CD4-positive, alpha-beta T cell treated with Interleukin-12 subunit alpha and Interleukin-12 subunit beta, for 1 hour (primary cell): ENCODE measurements around the gene CIT.
A peak's percentile ranks its signal among the peaks of the same experiment; 100 is the strongest.
"Not testable (repeated sequence)": the region's sequence is repeated elsewhere in the genome, so short reads cannot be mapped to it uniquely, and the experiment has no call there.

Experiments
- DNase-seq: peaks from one replicate; pipeline ENCODE4 v3.0.0-alpha.2; 2020

The CIT gene, protein sequence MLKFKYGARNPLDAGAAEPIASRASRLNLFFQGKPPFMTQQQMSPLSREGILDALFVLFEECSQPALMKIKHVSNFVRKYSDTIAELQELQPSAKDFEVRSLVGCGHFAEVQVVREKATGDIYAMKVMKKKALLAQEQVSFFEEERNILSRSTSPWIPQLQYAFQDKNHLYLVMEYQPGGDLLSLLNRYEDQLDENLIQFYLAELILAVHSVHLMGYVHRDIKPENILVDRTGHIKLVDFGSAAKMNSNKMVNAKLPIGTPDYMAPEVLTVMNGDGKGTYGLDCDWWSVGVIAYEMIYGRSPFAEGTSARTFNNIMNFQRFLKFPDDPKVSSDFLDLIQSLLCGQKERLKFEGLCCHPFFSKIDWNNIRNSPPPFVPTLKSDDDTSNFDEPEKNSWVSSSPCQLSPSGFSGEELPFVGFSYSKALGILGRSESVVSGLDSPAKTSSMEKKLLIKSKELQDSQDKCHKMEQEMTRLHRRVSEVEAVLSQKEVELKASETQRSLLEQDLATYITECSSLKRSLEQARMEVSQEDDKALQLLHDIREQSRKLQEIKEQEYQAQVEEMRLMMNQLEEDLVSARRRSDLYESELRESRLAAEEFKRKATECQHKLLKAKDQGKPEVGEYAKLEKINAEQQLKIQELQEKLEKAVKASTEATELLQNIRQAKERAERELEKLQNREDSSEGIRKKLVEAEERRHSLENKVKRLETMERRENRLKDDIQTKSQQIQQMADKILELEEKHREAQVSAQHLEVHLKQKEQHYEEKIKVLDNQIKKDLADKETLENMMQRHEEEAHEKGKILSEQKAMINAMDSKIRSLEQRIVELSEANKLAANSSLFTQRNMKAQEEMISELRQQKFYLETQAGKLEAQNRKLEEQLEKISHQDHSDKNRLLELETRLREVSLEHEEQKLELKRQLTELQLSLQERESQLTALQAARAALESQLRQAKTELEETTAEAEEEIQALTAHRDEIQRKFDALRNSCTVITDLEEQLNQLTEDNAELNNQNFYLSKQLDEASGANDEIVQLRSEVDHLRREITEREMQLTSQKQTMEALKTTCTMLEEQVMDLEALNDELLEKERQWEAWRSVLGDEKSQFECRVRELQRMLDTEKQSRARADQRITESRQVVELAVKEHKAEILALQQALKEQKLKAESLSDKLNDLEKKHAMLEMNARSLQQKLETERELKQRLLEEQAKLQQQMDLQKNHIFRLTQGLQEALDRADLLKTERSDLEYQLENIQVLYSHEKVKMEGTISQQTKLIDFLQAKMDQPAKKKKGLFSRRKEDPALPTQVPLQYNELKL (N-terminal part only)

DNA sequence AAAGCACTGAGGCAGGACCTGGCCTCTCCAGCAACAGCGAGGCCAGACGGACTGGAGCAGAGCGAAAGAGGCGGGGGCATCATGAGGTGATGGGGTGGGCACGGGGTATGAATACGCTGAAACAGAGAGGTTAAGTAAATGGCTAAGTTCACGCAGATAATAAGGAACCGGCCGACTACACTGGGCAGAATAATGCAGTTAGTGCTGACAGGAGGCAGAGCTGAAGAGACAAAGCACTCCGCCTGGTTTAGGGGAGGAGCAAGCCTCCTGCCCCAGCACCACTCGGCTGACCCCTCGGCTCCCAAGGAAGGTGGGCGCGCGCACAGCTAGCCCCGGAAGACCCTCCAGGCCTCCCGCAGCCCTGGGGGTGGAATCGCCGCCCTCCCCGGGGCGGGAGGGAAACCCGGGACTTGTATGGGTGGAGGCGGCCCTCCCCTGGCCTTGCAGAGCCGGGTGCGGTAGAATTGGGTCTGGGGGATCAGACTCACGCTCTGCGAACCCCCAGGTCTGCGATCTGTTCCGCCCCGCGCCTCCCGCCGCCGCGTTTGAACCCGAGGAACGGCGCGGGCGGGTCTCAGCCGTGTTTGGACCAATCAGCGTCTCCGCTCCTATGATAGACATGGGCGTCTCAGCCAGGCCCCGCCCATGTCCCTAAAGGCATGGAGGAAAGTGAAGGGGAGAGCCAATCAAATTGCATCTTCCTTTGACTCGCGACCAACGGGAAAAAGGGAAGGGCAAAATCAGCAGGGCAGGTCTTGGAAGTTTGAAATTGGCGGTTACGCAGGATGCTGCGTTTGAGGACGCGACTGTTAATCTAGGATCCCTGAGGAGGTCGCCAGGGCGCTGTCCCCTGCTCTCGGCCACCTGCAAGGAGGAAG lies at the start of gene CIT:
CIT (minus strand) TSS at position 560 of the 878 bp plus-strand sequence. CDS start 1,152 bp downstream, outside the sequence.
- peak; percentile 90 for DNase-seq

DNA sequence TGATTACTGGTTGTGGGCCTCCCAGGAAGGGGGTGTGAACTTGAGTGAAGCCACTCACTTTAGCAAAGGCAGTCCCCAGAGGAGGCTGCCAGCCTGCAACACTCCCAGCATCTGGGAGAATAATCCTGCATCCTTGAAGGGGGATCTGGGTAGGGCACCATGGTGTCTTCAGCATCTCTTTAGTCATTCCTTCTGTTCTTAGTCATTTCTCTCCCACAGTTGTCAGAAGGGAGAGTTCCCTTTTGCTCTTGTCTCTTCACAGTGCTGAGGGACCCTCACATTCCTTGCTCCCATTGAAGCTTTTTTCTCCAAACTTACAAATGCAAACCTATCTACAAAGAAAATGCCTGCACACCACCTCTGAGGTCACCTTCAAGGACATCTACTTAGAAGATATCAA lies 48.1 kb upstream of the CIT start:
- no peak for DNase-seq

DNA sequence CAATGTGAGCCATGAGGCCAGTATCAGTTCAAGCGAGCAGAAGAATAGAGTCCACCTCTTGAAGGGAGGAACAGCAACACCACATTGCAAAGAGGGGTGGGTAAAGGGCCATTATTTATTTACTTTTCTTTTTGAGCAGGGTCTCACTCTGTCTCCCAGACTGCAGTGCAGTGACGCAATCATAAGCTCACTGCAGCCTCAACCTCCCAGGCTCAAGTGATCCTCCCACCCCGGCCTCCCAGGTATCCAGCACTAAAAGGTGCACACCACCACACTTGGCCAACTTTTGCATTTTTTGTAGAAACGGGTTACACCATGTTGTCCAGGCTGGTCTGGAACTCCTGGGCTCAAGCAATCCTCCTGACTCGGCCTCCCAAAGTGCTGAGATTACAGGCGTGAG lies 42.9 kb upstream of the CIT start:
- DNase-seq = no peak

DNA sequence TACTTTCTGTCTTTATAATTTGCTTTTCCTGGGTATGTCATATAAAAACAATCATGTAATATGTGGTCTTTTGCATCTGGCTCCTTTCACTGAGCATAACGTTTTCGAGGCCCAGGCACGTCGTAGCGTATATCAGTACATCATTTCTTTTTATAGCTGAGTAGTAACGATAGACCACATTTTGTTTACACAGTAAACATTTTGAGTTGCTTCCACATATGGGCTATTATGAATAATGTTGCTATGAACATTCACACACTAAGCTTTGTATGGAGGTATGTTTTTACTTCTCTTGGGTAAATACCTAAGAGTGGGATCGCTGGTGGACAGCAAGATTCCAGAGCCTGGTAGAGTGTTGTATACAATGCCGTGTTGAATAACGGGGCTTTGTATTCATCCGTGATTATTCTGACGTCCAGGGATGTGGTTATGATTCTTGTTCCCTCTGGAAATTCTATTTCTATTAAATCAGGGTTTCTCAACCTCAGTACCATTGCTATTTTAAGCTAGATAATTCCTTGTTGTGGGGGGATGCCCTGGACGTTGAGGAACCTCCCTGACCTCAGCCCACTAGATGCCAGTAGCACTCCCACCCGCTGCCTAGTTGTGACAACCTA lies 38.9 kb upstream of the CIT start:
- no peak for DNase-seq

- DNase-seq = no peak
These were observed 37.5 kb upstream of the CIT start for GRCh38 chr12:119914666-119915065.

GRCh38 chr12:119913536-119914330 lies 36.6 kb upstream of the CIT start:
- DNase-seq = no peak

- no peak for DNase-seq
These were observed 34.1 kb upstream of the CIT start for GRCh38 chr12:119911182-119911581.

GRCh38 chr12:119910586-119910985 lies 33.5 kb upstream of the CIT start:
- DNase-seq = no peak

DNA sequence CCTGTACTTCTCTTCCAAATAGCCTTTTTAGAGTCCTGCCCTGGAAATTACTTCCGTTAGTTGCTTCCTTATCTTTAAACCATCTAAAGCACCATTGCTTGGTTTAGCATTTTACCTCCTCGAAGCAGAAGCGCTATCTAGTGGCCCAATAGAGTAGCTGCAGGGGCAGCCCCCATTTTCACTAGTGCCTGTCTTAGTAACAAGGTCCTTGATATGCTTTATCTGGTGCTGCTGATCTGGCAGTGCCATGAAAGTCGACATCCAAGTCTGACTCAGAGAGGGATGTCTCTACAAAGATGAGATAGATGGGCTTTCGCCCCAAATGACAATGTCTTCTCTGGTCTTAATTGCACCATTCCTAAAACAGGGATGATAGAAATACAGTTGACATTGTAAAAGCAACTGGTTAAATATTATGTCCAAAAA lies 25.0 kb upstream of the CIT start:
- DNase-seq = peak; percentile 71

- DNase-seq = no peak
These were observed 24.6 kb upstream of the CIT start for GRCh38 chr12:119901670-119902069.

DNA sequence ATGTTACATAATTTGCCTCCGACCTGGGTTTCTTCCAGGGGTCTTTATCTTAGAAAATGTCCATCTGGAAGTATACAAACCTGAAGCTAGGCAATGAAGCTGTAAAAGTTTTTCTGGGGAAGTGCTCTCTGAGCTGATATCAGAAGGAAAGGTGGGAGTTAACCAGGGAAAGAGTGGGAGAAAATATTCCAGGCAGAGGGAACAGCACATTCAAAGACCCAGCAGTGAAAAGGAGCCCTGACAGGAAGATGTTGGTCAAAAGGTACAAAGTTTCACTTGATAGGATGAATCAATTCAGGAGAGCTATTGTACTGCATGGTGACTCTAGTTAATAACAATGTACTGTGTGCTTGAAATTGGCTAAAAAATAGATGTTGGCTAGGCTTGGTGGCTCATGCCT lies 17.8 kb upstream of the CIT start:
- DNase-seq = no peak

- not testable (repeated sequence) for DNase-seq
These were observed 15.5 kb upstream of the CIT start for GRCh38 chr12:119892611-119893010.

DNA sequence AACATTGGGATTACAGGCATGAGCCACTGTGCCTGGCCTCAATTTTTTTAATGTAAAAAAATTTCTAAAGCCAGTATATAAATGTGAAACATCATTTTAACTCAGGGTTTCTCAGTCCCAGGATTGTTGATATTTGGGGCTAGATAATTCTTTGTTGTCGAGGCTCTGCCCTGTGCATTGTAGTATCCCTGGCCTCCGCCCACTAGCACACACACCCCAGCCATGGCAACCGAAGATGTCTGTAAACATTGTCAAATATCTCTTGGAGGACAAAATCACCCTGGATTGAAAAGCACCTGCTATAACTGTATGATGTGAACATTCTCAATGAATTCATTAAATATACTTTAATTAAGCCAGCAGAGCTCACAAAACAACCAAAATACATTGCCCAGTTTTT lies 8.4 kb upstream of the CIT start:
- DNase-seq = no peak

GRCh38 chr12:119883791-119884190 lies 6.7 kb upstream of the CIT start:
- not testable (repeated sequence) for DNase-seq

- no peak for DNase-seq
These were observed 6.1 kb upstream of the CIT start for GRCh38 chr12:119883237-119883636.

- DNase-seq = no peak
These were observed 474 bp upstream of the CIT start for GRCh38 chr12:119877639-119877948.

DNA sequence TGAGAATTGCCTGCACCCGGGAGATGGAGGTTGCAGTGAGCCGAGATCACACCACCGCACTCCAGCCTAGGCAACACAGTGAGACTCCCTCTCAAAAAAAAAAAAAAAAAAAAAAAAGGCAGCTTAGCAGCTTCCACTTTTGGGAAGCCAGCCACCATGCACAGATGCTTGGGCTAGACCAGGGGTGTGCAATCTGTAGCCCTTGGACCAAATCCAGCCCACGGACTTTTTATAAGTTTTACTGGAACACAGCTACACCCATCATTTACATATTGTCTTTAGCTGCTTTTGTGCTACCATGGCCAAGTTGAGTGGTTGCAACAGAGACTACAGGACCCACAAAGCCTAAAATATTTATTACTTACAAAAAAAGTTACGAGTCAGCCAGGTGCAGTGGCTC lies 6.7 kb downstream of the CIT start:
- DNase-seq = no peak

DNA sequence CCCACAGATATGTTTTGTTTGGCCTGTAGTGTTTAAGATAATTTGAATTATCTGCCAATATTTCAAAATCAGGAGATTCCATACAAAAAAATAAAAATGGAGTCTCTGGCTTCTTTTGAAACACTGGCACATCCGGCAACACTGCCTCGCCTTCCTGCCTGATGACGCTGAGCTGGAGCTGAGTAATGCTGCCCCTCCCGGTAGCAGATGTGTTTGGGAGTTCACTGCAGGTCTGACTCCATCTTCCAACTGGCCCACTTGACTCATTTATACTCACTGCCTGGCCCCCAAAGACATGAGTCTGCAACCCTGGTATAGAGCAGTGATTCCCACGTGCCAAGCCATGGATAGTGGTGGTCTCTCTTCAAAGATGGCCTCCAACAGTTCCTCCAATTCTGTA lies 7.4 kb downstream of the CIT start:
- DNase-seq = no peak

GRCh38 chr12:119868992-119869391 lies 8.1 kb downstream of the CIT start:
- DNase-seq = no peak

DNA sequence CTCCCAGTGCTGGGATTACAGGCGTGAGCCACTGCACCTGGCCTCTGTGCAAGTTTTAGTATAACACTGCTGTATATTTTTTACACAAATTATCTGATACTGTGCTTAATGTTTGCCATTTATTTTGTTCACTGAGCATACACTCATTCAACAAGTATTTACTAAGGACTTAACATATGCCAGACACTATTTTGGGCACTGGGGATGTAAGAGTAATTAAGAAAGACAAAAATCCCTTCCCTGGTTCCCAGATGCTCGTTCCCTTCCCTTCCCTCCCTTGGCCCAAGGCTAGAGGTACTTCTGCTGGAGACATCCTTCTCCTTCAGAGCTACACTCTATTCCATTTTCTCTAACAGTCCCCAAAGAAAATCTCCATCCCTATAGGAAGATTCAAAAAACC lies 12.5 kb downstream of the CIT start:
- DNase-seq = no peak

- DNase-seq = no peak
These were observed 17.9 kb downstream of the CIT start for GRCh38 chr12:119859241-119859640.
